Fibroblast of lung (primary cell): ENCODE results near the gene LNX2.

Source experiments
- EZH2 ChIP-seq: IDR thresholded peaks from 2 replicates; pipeline ENCODE4 v1.5.1; 2012; ENCODE audit warnings: low read length, control low read depth, mild to moderate bottlenecking; ENCODE audit errors: missing control alignments
- TF ChIP-seq, protein P1 (sequence below), 2 donors: IDR thresholded peaks in 1 of 2; conservative IDR thresholded peaks in 1 of 2; 1 replicate in 1 of 2; 2 replicates in 1 of 2; pipeline ENCODE4 v1.5.1; 2011 to 2012; ENCODE audit warnings: low read length in 2 of 2, control low read depth in 1 of 2, inconsistent platforms in 1 of 2, low read depth in 1 of 2, mild to moderate bottlenecking in 1 of 2

DNA sequence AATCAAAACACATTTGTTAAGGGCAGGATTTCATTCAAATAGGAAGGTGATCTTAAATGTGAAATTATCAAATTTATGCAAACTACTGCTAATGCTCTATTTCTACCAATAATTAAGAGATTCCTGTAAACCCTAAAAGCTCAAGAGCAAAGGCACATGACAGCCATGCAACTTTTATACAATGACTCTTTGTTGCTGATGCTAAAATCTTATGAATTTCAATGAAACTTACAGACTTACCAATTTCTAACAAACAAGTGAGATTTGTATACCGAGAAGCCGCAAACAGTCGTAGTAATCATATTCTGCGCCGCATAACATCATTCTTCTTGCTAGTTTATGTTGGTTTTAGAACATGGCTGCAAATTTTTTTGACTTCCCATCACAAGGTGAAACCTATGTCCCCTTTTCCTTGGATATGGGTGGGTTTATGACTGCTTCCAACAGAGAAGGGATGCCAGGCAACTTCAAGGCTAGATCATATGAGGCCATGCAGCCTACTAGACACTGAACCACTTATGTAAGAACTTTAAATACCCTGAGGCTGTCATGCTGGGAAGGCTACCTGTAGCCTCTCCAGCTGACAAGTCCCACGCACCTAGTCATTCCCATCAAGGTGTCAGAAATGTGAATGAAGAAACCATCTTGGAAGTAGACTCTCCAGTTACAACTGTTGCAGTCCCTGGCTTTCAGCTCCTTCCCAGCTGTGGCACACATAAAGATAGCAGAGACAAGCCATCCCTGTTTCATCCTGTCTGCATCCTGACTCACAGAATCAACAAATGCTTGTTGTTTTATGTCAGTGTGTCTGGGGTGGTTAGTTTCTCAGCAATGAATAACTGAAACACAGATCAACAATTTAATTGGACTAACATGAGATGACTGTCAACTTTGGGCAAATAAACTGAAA, 42.0 kb downstream of the LNX2 start:
- TF ChIP-seq, protein P1, sequence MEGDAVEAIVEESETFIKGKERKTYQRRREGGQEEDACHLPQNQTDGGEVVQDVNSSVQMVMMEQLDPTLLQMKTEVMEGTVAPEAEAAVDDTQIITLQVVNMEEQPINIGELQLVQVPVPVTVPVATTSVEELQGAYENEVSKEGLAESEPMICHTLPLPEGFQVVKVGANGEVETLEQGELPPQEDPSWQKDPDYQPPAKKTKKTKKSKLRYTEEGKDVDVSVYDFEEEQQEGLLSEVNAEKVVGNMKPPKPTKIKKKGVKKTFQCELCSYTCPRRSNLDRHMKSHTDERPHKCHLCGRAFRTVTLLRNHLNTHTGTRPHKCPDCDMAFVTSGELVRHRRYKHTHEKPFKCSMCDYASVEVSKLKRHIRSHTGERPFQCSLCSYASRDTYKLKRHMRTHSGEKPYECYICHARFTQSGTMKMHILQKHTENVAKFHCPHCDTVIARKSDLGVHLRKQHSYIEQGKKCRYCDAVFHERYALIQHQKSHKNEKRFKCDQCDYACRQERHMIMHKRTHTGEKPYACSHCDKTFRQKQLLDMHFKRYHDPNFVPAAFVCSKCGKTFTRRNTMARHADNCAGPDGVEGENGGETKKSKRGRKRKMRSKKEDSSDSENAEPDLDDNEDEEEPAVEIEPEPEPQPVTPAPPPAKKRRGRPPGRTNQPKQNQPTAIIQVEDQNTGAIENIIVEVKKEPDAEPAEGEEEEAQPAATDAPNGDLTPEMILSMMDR (conservative IDR thresholded peaks at IDR 0.05 in 1 of 2, IDR thresholded peaks at IDR 0.05 in 1 of 2; ENCODE audit: low read depth in 1 of 2, low read length in 2 of 2): no peak
- no peak for TF ChIP-seq EZH2
